ENCODE data around the gene CPLX4. TPM values are rescaled to one million over a fixed set of nuclear protein-coding genes. Genes with fewer than 3 reads are reported as not detected.

CPLX4 gene
- total RNA-seq, 5 donors from 2014 or later (not counting 1 experiment from before 2014, with no cell fraction given): not detected

DNA sequence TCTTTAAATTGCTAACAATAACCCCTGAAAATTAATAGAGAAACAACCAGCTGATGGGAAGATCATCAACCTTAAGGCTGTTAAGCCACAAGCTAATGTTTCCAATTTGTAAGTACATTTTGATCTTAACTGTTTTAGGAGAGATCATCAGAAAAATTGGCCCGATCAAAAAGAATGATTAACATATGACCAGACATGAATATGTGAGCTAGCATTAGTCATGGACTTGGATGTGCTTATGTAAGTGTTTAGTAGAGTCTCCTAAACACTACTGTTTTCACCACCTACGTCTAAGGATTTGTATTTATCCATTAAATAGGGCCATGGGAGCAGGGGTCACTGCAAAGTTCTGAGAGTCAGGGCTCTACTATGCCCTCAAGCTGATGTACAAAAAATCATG is 36.3 kb upstream of the CPLX4 start:
- H3K36me3 ChIP-seq (ENCODE audit: control insufficient read depth in 2 of 2, extremely low read depth in 1 of 2, insufficient read depth in 1 of 2, low read length in 1 of 2): peaks cover 5 to 39% of the 10 kb centered on the region in 2 donors
- POLR2A ChIA-PET: no interaction called here

DNA sequence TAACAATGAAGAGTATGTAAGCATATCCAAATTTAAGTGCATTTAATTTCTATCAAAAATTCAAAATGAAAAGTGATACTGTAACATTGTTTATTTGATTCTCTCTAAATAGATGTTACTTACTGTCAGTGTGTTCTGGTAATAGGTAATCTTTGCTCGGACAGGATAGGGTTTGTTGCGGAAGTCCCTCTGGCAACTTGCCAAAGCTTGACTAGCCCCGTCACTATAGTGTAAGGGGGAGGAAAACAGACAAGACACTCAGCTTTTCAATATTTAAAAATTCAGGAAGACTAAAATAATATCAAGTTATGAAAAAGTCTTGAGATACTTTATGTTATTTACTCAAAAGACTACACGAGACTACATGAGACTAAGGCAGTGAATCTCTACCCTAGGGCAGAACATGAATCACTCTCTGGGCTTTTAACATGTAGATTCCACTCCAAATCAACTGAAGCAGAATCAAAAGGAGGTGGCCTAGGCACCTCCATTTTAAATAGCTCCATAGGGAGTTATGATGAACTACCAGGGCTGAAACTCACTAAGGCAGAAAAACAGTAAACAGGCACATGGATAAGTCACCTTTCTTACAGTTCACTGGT is 34.7 kb upstream of the CPLX4 start:
- no peak overlapping the region for H3K4me3 ChIP-seq (ENCODE audit: control insufficient read depth in 1 of 2, extremely low read depth in 1 of 2, low read length in 1 of 2)
- no peak overlapping the region for H3K4me3 Mint-ChIP-seq
- H3K36me3 ChIP-seq (ENCODE audit: control insufficient read depth in 2 of 2, extremely low read depth in 1 of 2, insufficient read depth in 1 of 2, low read length in 1 of 2): peaks cover 5 to 51% of the 10 kb centered on the region in 2 donors
- WGBS (ENCODE audit: insufficient coverage): no CpG with 5 or more reads among the region's 4 CpGs
- H3K4me1 ChIP-seq (ENCODE audit: control insufficient read depth in 1 of 2, extremely low read depth in 1 of 2, insufficient read depth in 2 of 2, low read length in 2 of 2): peaks cover 3 to 9% of the 10 kb centered on the region in 2 experiments
- H3K9me3 ChIP-seq: no peaks in the 10 kb centered on the region
- no peak for DNase-seq
- no peak overlapping the region for H3K27ac Mint-ChIP-seq
- no peaks in the 10 kb centered on the region for H3K27me3 Mint-ChIP-seq
- no peaks in the 10 kb centered on the region for H3K27me3 ChIP-seq (replicated peaks in 1 of 2; ENCODE audit: control insufficient read depth in 2 of 2, extremely low read depth in 1 of 2, insufficient read depth in 2 of 2, low read length in 1 of 2)
- ATAC-seq (replicated peaks in 1 of 4): no peak
- no peaks in the 10 kb centered on the region for H3K9me3 Mint-ChIP-seq
- H3K4me1 Mint-ChIP-seq: peaks cover 30 to 40% (median 34%) of the 10 kb centered on the region in 3 donors
- ChIA-PET POLR2A (no interaction called here), CTCF (interaction anchor here in 1 of 2 donors (1.1 kb wide), 1 partner anchor 19 kb away, joined by 3 read pairs; no protein-coding TSS in a partner anchor)
- H3K36me3 Mint-ChIP-seq: peaks cover 54% of the 10 kb centered on the region
- no peak overlapping the region for H3K27ac ChIP-seq (ENCODE audit: low read length)

More for the DNA sequence above, 36.3 kb upstream of the CPLX4 start:
- Mint-ChIP-seq H3K4me3 (no peak overlapping the region), H3K36me3 (peaks cover 40% of the 10 kb centered on the region), H3K27ac (no peak overlapping the region), H3K4me1 (peaks cover 37 to 47% (median 40%) of the 10 kb centered on the region in 3 donors), H3K9me3 (no peaks in the 10 kb centered on the region), H3K27me3 (no peaks in the 10 kb centered on the region)
- DNase-seq: no peak
- no peak for ATAC-seq (replicated peaks in 1 of 4)
- no peaks in the 10 kb centered on the region for H3K9me3 ChIP-seq
- H3K27ac ChIP-seq (ENCODE audit: low read length): no peak overlapping the region
- H3K27me3 ChIP-seq (replicated peaks in 1 of 2; ENCODE audit: control insufficient read depth in 2 of 2, extremely low read depth in 1 of 2, insufficient read depth in 2 of 2, low read length in 1 of 2): no peaks in the 10 kb centered on the region
- no CpG with 5 or more reads among the region's 2 CpGs for WGBS (ENCODE audit: insufficient coverage)
- no peak overlapping the region for H3K4me3 ChIP-seq (ENCODE audit: control insufficient read depth in 1 of 2, extremely low read depth in 1 of 2, low read length in 1 of 2)
- CTCF ChIA-PET: interaction anchor here in 1 of 2 donors (1.5 kb wide), 1 partner anchor 48 kb away, joined by 8 read pairs; no protein-coding TSS in a partner anchor
- peaks cover 12 to 13% of the 10 kb centered on the region in 2 experiments for H3K4me1 ChIP-seq (ENCODE audit: control insufficient read depth in 1 of 2, extremely low read depth in 1 of 2, insufficient read depth in 2 of 2, low read length in 2 of 2)

DNA sequence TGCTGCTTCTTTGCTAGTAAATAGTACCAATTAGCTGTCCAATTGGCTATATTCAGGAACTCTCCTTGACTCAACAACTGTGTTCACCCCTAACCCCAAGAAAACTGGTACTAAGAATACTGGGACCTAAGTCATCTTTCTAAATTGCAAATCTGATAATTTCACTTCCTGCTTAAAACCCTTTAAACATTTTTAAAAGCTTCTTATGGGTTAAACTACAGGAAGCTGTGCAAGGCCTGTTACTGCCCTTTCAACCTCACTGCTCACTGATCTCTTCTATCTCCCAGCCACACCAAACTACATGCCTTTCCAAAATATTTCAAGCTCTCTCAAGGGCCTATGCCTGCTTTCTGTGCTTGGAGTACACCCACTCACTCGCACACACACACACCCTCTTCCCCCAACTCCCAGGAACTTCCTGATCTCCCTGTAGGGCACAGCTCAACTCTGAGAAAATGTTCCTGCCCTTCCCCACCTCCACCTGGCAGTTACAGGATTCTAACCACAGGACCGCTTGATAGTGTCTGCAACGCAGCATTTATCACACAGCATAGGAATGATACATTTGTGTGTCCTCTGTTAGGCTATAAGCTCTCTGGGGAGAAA is 33.9 kb upstream of the CPLX4 start:
- CTCF ChIA-PET: interaction anchor here in 1 of 2 donors (1.1 kb wide), 1 partner anchor 18 kb away, joined by 3 read pairs; no protein-coding TSS in a partner anchor
- Histone ChIP-seq H3K27ac (ENCODE audit: low read length) (no peak overlapping the region), H3K27me3 (replicated peaks in 1 of 2; ENCODE audit: control insufficient read depth in 2 of 2, extremely low read depth in 1 of 2, insufficient read depth in 2 of 2, low read length in 1 of 2) (no peaks in the 10 kb centered on the region), H3K4me1 (ENCODE audit: control insufficient read depth in 1 of 2, extremely low read depth in 1 of 2, insufficient read depth in 2 of 2, low read length in 2 of 2) (peaks cover 3 to 4% of the 10 kb centered on the region in 2 experiments), H3K4me3 (ENCODE audit: control insufficient read depth in 1 of 2, extremely low read depth in 1 of 2, low read length in 1 of 2) (no peak overlapping the region), H3K36me3 (ENCODE audit: control insufficient read depth in 2 of 2, extremely low read depth in 1 of 2, insufficient read depth in 1 of 2, low read length in 1 of 2) (peaks cover 5 to 59% of the 10 kb centered on the region in 2 donors), H3K9me3 (no peaks in the 10 kb centered on the region)
- no peak overlapping the region for H3K4me3 Mint-ChIP-seq
- 67% methylated on average over 1 of the region's 3 CpGs for WGBS (ENCODE audit: insufficient coverage)
- H3K36me3 Mint-ChIP-seq: peaks cover 60% of the 10 kb centered on the region
- no peaks in the 10 kb centered on the region for H3K9me3 Mint-ChIP-seq
- H3K27ac Mint-ChIP-seq: peak overlapping the region in 1 of 2 donors; percentile 33
- DNase-seq: no peak
- peaks cover 23 to 32% (median 27%) of the 10 kb centered on the region in 3 donors for H3K4me1 Mint-ChIP-seq
- no peaks in the 10 kb centered on the region for H3K27me3 Mint-ChIP-seq
- no peak for ATAC-seq (replicated peaks in 1 of 4)
- POLR2A ChIA-PET: no interaction called here

DNA sequence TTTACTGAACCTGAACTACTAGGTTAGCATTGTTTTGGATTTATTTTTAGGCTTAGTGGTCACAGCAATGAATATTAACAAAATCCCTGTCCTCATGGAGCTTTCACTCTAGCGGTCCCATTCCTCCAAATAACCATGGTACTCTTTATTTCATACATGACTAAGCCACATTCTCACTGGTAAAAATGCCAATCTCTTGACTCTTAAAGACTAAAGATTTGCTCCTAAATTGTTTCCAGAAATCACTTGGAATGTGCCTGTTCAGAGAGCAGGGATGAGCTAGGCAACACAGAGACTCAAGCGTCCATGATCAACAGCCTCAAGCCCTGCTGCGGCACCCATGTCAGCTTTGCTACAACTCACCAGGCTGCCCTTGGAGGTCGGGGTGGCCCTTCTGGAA is 27.1 kb upstream of the CPLX4 start:
- DNase-seq (no peak), ATAC-seq (replicated peaks in 1 of 4) (no peak)
- H3K9me3 Mint-ChIP-seq: peaks cover 15 to 27% (median 23%) of the 10 kb centered on the region in 3 donors
- Histone ChIP-seq H3K9me3 (peaks cover 7% of the 10 kb centered on the region), H3K27me3 (replicated peaks in 1 of 2; ENCODE audit: control insufficient read depth in 2 of 2, extremely low read depth in 1 of 2, insufficient read depth in 2 of 2, low read length in 1 of 2) (no peaks in the 10 kb centered on the region), H3K27ac (ENCODE audit: low read length) (no peak overlapping the region), H3K4me1 (ENCODE audit: control insufficient read depth in 1 of 2, extremely low read depth in 1 of 2, insufficient read depth in 2 of 2, low read length in 2 of 2) (no peaks in the 10 kb centered on the region), H3K4me3 (ENCODE audit: control insufficient read depth in 1 of 2, extremely low read depth in 1 of 2, low read length in 1 of 2) (no peak overlapping the region), H3K36me3 (ENCODE audit: control insufficient read depth in 2 of 2, extremely low read depth in 1 of 2, insufficient read depth in 1 of 2, low read length in 1 of 2) (peaks cover 0 to 47% of the 10 kb centered on the region in 2 donors)
- H3K27ac Mint-ChIP-seq: no peak overlapping the region
- 100% methylated on average over 3 of the region's 4 CpGs for WGBS (ENCODE audit: insufficient coverage)
- H3K36me3 Mint-ChIP-seq: peaks cover 81% of the 10 kb centered on the region
- ChIA-PET CTCF (no interaction called here), POLR2A (interaction anchor here in 1 of 2 donors (1.0 kb wide), 1 partner anchor 16 kb away, joined by 4 read pairs; no protein-coding TSS in a partner anchor)
- H3K4me1 Mint-ChIP-seq: peaks cover 27 to 41% (median 39%) of the 10 kb centered on the region in 3 donors
- H3K4me3 Mint-ChIP-seq: no peak overlapping the region
- no peaks in the 10 kb centered on the region for H3K27me3 Mint-ChIP-seq

DNA sequence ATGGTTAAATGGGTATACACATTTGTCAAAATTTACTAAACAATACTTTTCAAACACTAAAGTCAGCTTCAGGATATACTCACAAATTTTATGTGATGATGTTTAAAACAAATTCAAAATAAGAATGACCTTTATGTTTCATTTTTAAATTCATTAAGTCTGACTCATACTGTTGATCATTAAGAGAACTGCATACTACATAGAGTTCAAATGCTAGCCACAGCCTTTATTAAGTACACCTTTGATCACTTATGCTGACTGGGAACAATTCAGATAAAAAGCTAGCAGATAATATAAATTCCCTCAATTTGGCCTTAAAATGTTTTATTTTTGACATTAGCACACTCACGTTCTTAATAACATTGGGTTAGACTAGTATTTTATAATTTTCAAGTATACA is 26.5 kb upstream of the CPLX4 start:
- ChIA-PET POLR2A (interaction anchor here in 1 of 2 donors (1.0 kb wide), 1 partner anchor 16 kb away, joined by 4 read pairs; no protein-coding TSS in a partner anchor), CTCF (no interaction called here)
- peaks cover 86% of the 10 kb centered on the region for H3K36me3 Mint-ChIP-seq
- no peak overlapping the region for H3K4me3 ChIP-seq (ENCODE audit: control insufficient read depth in 1 of 2, extremely low read depth in 1 of 2, low read length in 1 of 2)
- no peak overlapping the region for H3K4me3 Mint-ChIP-seq
- H3K9me3 ChIP-seq: peaks cover 7% of the 10 kb centered on the region
- H3K4me1 ChIP-seq (ENCODE audit: control insufficient read depth in 1 of 2, extremely low read depth in 1 of 2, insufficient read depth in 2 of 2, low read length in 2 of 2): no peaks in the 10 kb centered on the region
- no peaks in the 10 kb centered on the region for H3K27me3 ChIP-seq (replicated peaks in 1 of 2; ENCODE audit: control insufficient read depth in 2 of 2, extremely low read depth in 1 of 2, insufficient read depth in 2 of 2, low read length in 1 of 2)
- peaks cover 15 to 33% (median 24%) of the 10 kb centered on the region in 3 donors for H3K9me3 Mint-ChIP-seq
- peaks cover 2 to 48% of the 10 kb centered on the region in 2 donors for H3K36me3 ChIP-seq (ENCODE audit: control insufficient read depth in 2 of 2, extremely low read depth in 1 of 2, insufficient read depth in 1 of 2, low read length in 1 of 2)
- DNase-seq: no peak
- no peak overlapping the region for H3K27ac ChIP-seq (ENCODE audit: low read length)
- H3K4me1 Mint-ChIP-seq: peaks cover 27 to 41% (median 39%) of the 10 kb centered on the region in 3 donors
- ATAC-seq (replicated peaks in 1 of 4): no peak
- no peaks in the 10 kb centered on the region for H3K27me3 Mint-ChIP-seq
- no CpG with 5 or more reads among the region's 1 CpG for WGBS (ENCODE audit: insufficient coverage)
- H3K27ac Mint-ChIP-seq: no peak overlapping the region

DNA sequence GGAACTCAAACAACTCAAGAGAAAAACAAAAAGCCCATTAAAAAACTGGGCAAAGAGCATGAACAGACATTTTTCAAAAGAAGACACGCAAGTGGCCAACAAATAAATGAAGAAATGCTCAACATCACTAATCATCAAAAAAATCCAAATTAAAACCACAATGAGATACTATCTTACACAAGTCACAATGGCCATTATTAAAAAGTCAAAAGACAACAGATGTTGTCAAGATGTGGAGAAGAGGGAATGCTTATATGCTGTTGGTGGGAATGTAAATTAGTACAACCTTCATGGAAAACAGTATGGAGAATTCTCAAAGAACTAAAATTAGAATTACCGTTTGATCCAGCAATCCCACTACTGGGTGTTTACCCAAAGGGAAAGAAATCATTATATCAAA is 25.5 kb upstream of the CPLX4 start:
- Histone ChIP-seq H3K4me1 (ENCODE audit: control insufficient read depth in 1 of 2, extremely low read depth in 1 of 2, insufficient read depth in 2 of 2, low read length in 2 of 2) (no peaks in the 10 kb centered on the region), H3K36me3 (ENCODE audit: control insufficient read depth in 2 of 2, extremely low read depth in 1 of 2, insufficient read depth in 1 of 2, low read length in 1 of 2) (peaks cover 11 to 51% of the 10 kb centered on the region in 2 donors), H3K27me3 (replicated peaks in 1 of 2; ENCODE audit: control insufficient read depth in 2 of 2, extremely low read depth in 1 of 2, insufficient read depth in 2 of 2, low read length in 1 of 2) (no peaks in the 10 kb centered on the region), H3K27ac (ENCODE audit: low read length) (no peak overlapping the region), H3K9me3 (peaks cover 7% of the 10 kb centered on the region), H3K4me3 (ENCODE audit: control insufficient read depth in 1 of 2, extremely low read depth in 1 of 2, low read length in 1 of 2) (no peak overlapping the region)
- H3K36me3 Mint-ChIP-seq: peaks cover 84% of the 10 kb centered on the region
- DNase-seq: no peak
- no peaks in the 10 kb centered on the region for H3K27me3 Mint-ChIP-seq
- H3K4me3 Mint-ChIP-seq: no peak overlapping the region
- H3K9me3 Mint-ChIP-seq: peaks cover 15 to 33% (median 24%) of the 10 kb centered on the region in 3 donors
- ChIA-PET POLR2A (interaction anchor here (0.6 to 1.2 kb wide), 2 partner anchors 12 to 40 kb away, joined by 3 to 5 read pairs; no protein-coding TSS in a partner anchor), CTCF (no interaction called here)
- WGBS (ENCODE audit: insufficient coverage): 100% methylated on average over 1 of the region's 2 CpGs
- peaks cover 27 to 41% (median 39%) of the 10 kb centered on the region in 3 donors for H3K4me1 Mint-ChIP-seq
- no peak overlapping the region for H3K27ac Mint-ChIP-seq
- no peak for ATAC-seq (replicated peaks in 1 of 4)
